Tibial artery (tissue), 4 donors: ENCODE results near the gene METTL27.

Experiments
- DNase-seq, 2 donors: peaks; one replicate each; pipeline ENCODE4 v3.0.0-alpha.2; 2019
- H3K27ac ChIP-seq, 2 donors: fragments of 200-600 bp; sonication (generic) in 1 of 2; 1 replicate in 1 of 2; 2 replicates in 1 of 2; pipeline ENCODE4 v1.5.1; 2018 to 2019; ENCODE audit warnings: mild to moderate bottlenecking in 1 of 2
- H3K27me3 ChIP-seq, 2 donors: fragments of 200-600 bp; sonication (generic) in 1 of 2; one replicate each; pipeline versions ENCODE4 v1.5.1 to v1.6.0; 2016 to 2019
- H3K36me3 ChIP-seq, 3 donors: fragments of 200-600 bp; sonication (generic) in 2 of 3; one replicate each; pipeline ENCODE4 v1.5.1; 2016 to 2019; ENCODE audit warnings: mild to moderate bottlenecking in 2 of 3
- H3K4me1 ChIP-seq, 4 donors: fragments of 200-600 bp; sonication (generic) in 2 of 4; 1 replicate in 3 of 4; 2 replicates in 1 of 4; pipeline ENCODE4 v1.5.1; 2016 to 2019
- H3K4me3 ChIP-seq, 2 donors: fragments of 200-600 bp; sonication (generic) in 1 of 2; 1 replicate in 1 of 2; 2 replicates in 1 of 2; pipeline ENCODE4 v1.5.1; 2018 to 2019; ENCODE audit warnings: mild to moderate bottlenecking in 2 of 2
- H3K9me3 ChIP-seq, 3 donors: fragments of 200-600 bp; sonication (generic) in 1 of 3; one replicate each; pipeline ENCODE4 v1.5.1; 2016 to 2019
- CTCF ChIP-seq, 2 experiments: fragments of 200-600 bp in 1 of 2; fragments of 450-650 bp in 1 of 2; IDR thresholded peaks; one replicate each; pipeline ENCODE4 v1.5.1; 2017 to 2019; ENCODE audit warnings: antibody characterized with exemption in 2 of 2, mild to moderate bottlenecking in 1 of 2, moderate library complexity in 1 of 2
- intact Hi-C: fragments of 100-400 bp; cut with DNase I; formaldehyde crosslinking; loops from one replicate; pipeline ENCODE4 v1.15.0; 2023; ENCODE audit warnings: low total_unique reads

METTL27 gene

DNA sequence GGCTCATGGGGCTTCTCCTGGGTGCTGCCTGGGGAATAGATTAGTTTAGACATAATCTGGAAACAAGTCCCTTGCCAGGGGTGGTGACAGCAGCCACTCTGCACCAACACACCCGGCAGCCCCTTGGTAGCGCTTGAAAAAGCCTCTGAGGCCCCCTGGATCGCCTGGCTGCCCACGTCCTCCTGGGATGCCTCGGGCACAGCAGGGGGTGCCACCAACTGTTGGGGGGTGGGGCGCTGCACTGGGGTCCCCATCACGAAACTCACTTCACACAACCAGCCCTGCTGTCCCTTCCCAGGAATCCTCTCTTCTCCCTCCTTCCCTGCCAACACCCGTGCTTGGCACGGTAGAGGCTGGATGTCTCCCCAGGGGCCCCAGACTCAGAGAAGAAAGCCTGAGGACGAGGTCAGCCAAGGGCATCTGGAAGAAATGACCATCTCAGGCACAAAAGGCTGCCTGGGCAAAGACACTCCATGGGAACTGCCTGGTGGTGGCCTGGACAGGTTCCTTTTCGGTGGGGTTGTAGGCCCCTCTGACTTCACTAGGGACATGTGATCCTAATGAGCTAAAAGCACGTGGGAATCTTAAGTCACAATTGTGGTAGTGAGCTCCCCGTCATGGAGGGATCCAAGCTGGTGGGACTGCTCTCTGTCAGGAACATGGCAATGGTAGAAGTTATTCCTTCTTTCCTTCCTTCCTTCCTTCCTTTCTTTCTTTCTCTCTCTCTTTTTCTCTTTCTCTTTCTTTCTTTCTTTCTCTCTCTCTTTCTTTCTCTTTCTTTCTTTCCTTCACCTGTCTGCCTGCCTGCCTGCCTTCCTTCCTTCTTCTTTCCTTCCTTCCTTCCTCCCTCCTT, 30.0 kb upstream of the METTL27 start:
- no peak for TF ChIP-seq CTCF (IDR thresholded peaks at IDR 0.05)
- H3K36me3 ChIP-seq: no peaks in the 10 kb centered on the region
- intact Hi-C loops: no loop called here
- no peak for DNase-seq
- no peak overlapping the region for H3K4me3 ChIP-seq
- peak overlapping the region; percentile 90 to 94 for H3K27ac ChIP-seq
- no peaks in the 10 kb centered on the region for H3K9me3 ChIP-seq
- H3K27me3 ChIP-seq: no peaks in the 10 kb centered on the region
- H3K4me1 ChIP-seq: peaks cover 4 to 63% (median 50%) of the 10 kb centered on the region in 4 donors

GRCh38 chr7:73871163-73872011, 29.1 kb upstream of the METTL27 start:
- H3K4me3 ChIP-seq: no peak overlapping the region
- peaks cover 4 to 58% (median 48%) of the 10 kb centered on the region in 4 donors for H3K4me1 ChIP-seq
- intact Hi-C loops: no loop called here
- no peaks in the 10 kb centered on the region for H3K9me3 ChIP-seq
- no peaks in the 10 kb centered on the region for H3K27me3 ChIP-seq
- no peak for DNase-seq
- no peak for TF ChIP-seq CTCF (IDR thresholded peaks at IDR 0.05)
- peak overlapping the region; percentile 90 to 94 for H3K27ac ChIP-seq
- H3K36me3 ChIP-seq: no peaks in the 10 kb centered on the region

GRCh38 chr7:73870041-73870492, 27.8 kb upstream of the METTL27 start:
- DNase-seq: peak in 1 of 2 donors; percentile 51
- peak overlapping the region; percentile 90 to 94 for H3K27ac ChIP-seq
- intact Hi-C loops: no loop called here
- H3K36me3 ChIP-seq: no peaks in the 10 kb centered on the region
- no peaks in the 10 kb centered on the region for H3K9me3 ChIP-seq
- H3K4me1 ChIP-seq: peaks cover 4 to 58% (median 48%) of the 10 kb centered on the region in 4 donors
- H3K27me3 ChIP-seq: no peaks in the 10 kb centered on the region
- TF ChIP-seq CTCF (IDR thresholded peaks at IDR 0.05): no peak
- H3K4me3 ChIP-seq: no peak overlapping the region

GRCh38 chr7:73869011-73869798, 26.9 kb upstream of the METTL27 start:
- H3K36me3 ChIP-seq: no peaks in the 10 kb centered on the region
- H3K4me3 ChIP-seq: no peak overlapping the region
- H3K9me3 ChIP-seq: no peaks in the 10 kb centered on the region
- peak overlapping the region; percentile 90 to 94 for H3K27ac ChIP-seq
- intact Hi-C loops: loop anchor here (5.0 kb wide), 2 partner anchors 338 to 528 kb away; no protein-coding TSS in a partner anchor
- peaks cover 4 to 58% (median 48%) of the 10 kb centered on the region in 4 donors for H3K4me1 ChIP-seq
- peak in 1 of 2 donors; percentile 85 for DNase-seq
- TF ChIP-seq CTCF (IDR thresholded peaks at IDR 0.05): no peak
- no peaks in the 10 kb centered on the region for H3K27me3 ChIP-seq

GRCh38 chr7:73866446-73866767, 24.1 kb upstream of the METTL27 start:
- no peaks in the 10 kb centered on the region for H3K27me3 ChIP-seq
- no peaks in the 10 kb centered on the region for H3K36me3 ChIP-seq
- DNase-seq: no peak
- H3K27ac ChIP-seq: no peak overlapping the region
- no peaks in the 10 kb centered on the region for H3K9me3 ChIP-seq
- H3K4me3 ChIP-seq: no peak overlapping the region
- intact Hi-C loops: loop anchor here (2.0 to 5.0 kb wide), 3 partner anchors 160 to 531 kb away; no protein-coding TSS in a partner anchor
- no peak for TF ChIP-seq CTCF (IDR thresholded peaks at IDR 0.05)
- peaks cover 4 to 36% (median 31%) of the 10 kb centered on the region in 4 donors for H3K4me1 ChIP-seq
